T-cell (primary cell): ENCODE results near the gene PLCB4. TPM values are rescaled to one million over a fixed set of nuclear protein-coding genes. Genes with fewer than 3 reads are reported as not detected.

ENCODE experiments used
- ATAC-seq, 4 experiments: fragments of 200-7000 bp in 3 of 4; fragments of 150-1000 bp in 1 of 4; cut with Tn5 transposase; replicated peaks in 1 of 4; 1 replicate in 3 of 4; 2 replicates in 1 of 4; pipeline ENCODE4 v1.10.0; 2021; ENCODE audit warnings: moderate library complexity in 3 of 4, mild to moderate bottlenecking in 2 of 4, moderate number of reproducible peaks in 1 of 4
- CTCF ChIA-PET, 2 donors: fragments of 300-600 bp; sonication (Branson Sonifier 250); formaldehyde crosslinking; loops; one replicate each; lab custom pipeline; 2022; ENCODE audit warnings: antibody characterized with exemption in 2 of 2; lab: Charles Lee
- POLR2A ChIA-PET, 2 donors: fragments of 300-600 bp; sonication (Branson Sonifier 250); formaldehyde crosslinking; loops; one replicate each; lab custom pipeline; 2022; ENCODE audit warnings: antibody characterized with exemption in 2 of 2; lab: Charles Lee
- DNase-seq, 35 experiments: peaks; one replicate each; pipeline versions ENCODE4 v3.0.0 to v3.0.0-alpha.2; 2013 to 2023
- H3K27ac ChIP-seq: one replicate; pipeline ENCODE4 v1.5.1; 2013; ENCODE audit warnings: low read length
- H3K27me3 ChIP-seq, 2 experiments: replicated peaks in 1 of 2; 1 replicate in 1 of 2; 2 replicates in 1 of 2; pipeline versions ENCODE4 v1.6.1 to v1.7.0; 2013; ENCODE audit warnings: low read length in 1 of 2, mixed read lengths in 1 of 2; ENCODE audit not compliant: control insufficient read depth in 2 of 2, insufficient read depth in 2 of 2; ENCODE audit errors: extremely low read depth in 1 of 2
- H3K36me3 ChIP-seq, 2 donors: 1 replicate in 1 of 2; 2 replicates in 1 of 2; pipeline versions ENCODE4 v1.6.1 to v1.7.0; 2013; ENCODE audit warnings: low read length in 1 of 2; ENCODE audit not compliant: control insufficient read depth in 2 of 2, insufficient read depth in 1 of 2; ENCODE audit errors: extremely low read depth in 1 of 2
- H3K4me1 ChIP-seq, 2 experiments: 1 replicate in 1 of 2; 2 replicates in 1 of 2; pipeline versions ENCODE4 v1.6.1 to v1.7.0; 2013; ENCODE audit warnings: low read length in 2 of 2, mixed read lengths in 1 of 2; ENCODE audit not compliant: insufficient read depth in 2 of 2, control insufficient read depth in 1 of 2; ENCODE audit errors: extremely low read depth in 1 of 2
- H3K4me3 ChIP-seq, 2 donors: 1 replicate in 1 of 2; 2 replicates in 1 of 2; pipeline versions ENCODE4 v1.5.1 to v1.7.0; 2013; ENCODE audit warnings: mild to moderate bottlenecking in 2 of 2, low read length in 1 of 2, moderate library complexity in 1 of 2; ENCODE audit not compliant: control insufficient read depth in 1 of 2; ENCODE audit errors: extremely low read depth in 1 of 2
- H3K9me3 ChIP-seq: 2 replicates; pipeline ENCODE4 v1.7.0; 2013
- H3K27ac Mint-ChIP-seq, 2 donors: one replicate each; pipeline ENCODE4 v1.8.0; 2020 to 2021; ENCODE audit warnings: mild to moderate bottlenecking in 2 of 2, mixed read lengths in 2 of 2
- H3K27me3 Mint-ChIP-seq, 2 donors: one replicate each; pipeline ENCODE4 v1.8.0; 2021 to 2022; ENCODE audit warnings: mixed read lengths in 2 of 2
- H3K36me3 Mint-ChIP-seq: one replicate; pipeline ENCODE4 v1.8.0; 2021; ENCODE audit warnings: mixed read lengths
- H3K4me1 Mint-ChIP-seq, 3 donors: one replicate each; pipeline ENCODE4 v1.8.0; 2020 to 2022; ENCODE audit warnings: mixed read lengths in 3 of 3, mild to moderate bottlenecking in 1 of 3
- H3K4me3 Mint-ChIP-seq, 3 donors: one replicate each; pipeline ENCODE4 v1.8.0; 2020 to 2022; ENCODE audit warnings: mild to moderate bottlenecking in 3 of 3, mixed read lengths in 3 of 3, moderate library complexity in 3 of 3
- H3K9me3 Mint-ChIP-seq, 3 donors: one replicate each; pipeline ENCODE4 v1.8.0; 2020 to 2022; ENCODE audit warnings: mixed read lengths in 3 of 3
- WGBS: methylation state at CpG from one replicate; pipeline ENCODE4 v1.1.5; 2013; ENCODE audit warnings: missing lambda C conversion rate; ENCODE audit not compliant: insufficient coverage; 5-methylcytosine and 5-hydroxymethylcytosine counted together
- total RNA-seq, 35 experiments: library from RNA in 6 of 35; stranded (reverse) in 6 of 35; fragments of 120-200 nt in 1 of 35; gene quantifications; one replicate each; pipeline versions ENCODE4 v1.2.1 to v1.2.4 and lab custom pipeline; 2013 to 2026

Gene PLCB4
- total RNA-seq, 5 donors from 2014 or later (not counting 1 experiment from before 2014, with no cell fraction given) = 0.06 to 0.07 TPM; not detected in 3

DNA sequence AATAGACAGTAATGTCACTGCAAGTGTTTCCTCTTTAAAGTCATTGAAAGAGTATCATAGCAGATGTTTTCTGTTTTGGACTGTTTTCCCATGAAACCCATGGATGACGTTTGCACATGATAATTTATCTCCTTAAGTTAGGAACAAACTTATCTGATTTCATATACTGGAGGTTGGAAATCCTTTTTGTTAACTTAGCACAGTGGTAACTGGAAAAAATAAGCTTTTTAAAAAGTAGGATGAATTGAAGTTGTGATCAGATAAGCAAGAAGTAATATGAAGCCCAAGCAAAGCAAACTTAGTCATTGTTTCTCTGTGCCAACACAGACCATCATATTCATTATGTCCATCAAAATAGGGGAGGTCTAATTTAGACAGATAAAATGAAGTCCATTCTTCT, 61.6 kb downstream of the PLCB4 start:
- ChIA-PET CTCF (no interaction called here), POLR2A (no interaction called here)
- H3K4me1 ChIP-seq = no peaks in the 10 kb centered on the region
- H3K4me3 ChIP-seq = no peak overlapping the region
- ATAC-seq (no peak), DNase-seq (no peak)
- H3K36me3 ChIP-seq = no peaks in the 10 kb centered on the region
- Mint-ChIP-seq H3K27me3 (no peaks in the 10 kb centered on the region), H3K9me3 (peaks cover 7 to 13% (median 7%) of the 10 kb centered on the region in 3 donors), H3K36me3 (no peaks in the 10 kb centered on the region), H3K4me1 (no peaks in the 10 kb centered on the region), H3K27ac (no peak overlapping the region), H3K4me3 (no peak overlapping the region)
- H3K9me3 ChIP-seq = no peaks in the 10 kb centered on the region
- no peaks in the 10 kb centered on the region for H3K27me3 ChIP-seq
- WGBS = no CpG with 5 or more reads among the region's 1 CpG
- H3K27ac ChIP-seq = no peak overlapping the region

DNA sequence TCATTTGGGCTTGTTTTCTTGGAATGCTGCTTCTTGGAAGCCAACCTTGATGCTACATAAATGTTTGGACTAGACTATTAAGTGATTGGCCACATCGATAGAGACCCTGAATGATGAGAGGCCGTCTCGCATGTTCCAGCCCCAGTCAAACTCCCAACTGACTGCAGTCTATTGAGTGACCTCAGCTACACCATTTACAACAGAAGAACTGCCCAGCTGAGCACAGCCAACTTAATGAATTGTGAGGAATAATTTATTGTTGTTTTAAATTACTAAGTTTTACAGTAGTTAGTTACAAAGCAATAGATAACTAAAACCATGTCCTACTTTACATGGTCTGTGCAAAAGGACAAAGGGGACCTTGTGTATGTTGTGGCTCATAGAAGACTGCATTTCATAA, 63.0 kb downstream of the PLCB4 start:
- Histone ChIP-seq H3K4me3 (no peak overlapping the region), H3K36me3 (no peaks in the 10 kb centered on the region), H3K27ac (no peak overlapping the region), H3K4me1 (no peaks in the 10 kb centered on the region), H3K9me3 (no peaks in the 10 kb centered on the region), H3K27me3 (no peaks in the 10 kb centered on the region)
- WGBS = no CpG with 5 or more reads among the region's 3 CpGs
- peaks cover 7 to 13% (median 7%) of the 10 kb centered on the region in 3 donors for H3K9me3 Mint-ChIP-seq
- no peaks in the 10 kb centered on the region for H3K27me3 Mint-ChIP-seq
- DNase-seq = no peak
- ChIA-PET CTCF (no interaction called here), POLR2A (no interaction called here)
- H3K36me3 Mint-ChIP-seq = no peaks in the 10 kb centered on the region
- H3K4me1 Mint-ChIP-seq = no peaks in the 10 kb centered on the region
- ATAC-seq = no peak
- H3K27ac Mint-ChIP-seq = no peak overlapping the region
- H3K4me3 Mint-ChIP-seq = no peak overlapping the region

DNA sequence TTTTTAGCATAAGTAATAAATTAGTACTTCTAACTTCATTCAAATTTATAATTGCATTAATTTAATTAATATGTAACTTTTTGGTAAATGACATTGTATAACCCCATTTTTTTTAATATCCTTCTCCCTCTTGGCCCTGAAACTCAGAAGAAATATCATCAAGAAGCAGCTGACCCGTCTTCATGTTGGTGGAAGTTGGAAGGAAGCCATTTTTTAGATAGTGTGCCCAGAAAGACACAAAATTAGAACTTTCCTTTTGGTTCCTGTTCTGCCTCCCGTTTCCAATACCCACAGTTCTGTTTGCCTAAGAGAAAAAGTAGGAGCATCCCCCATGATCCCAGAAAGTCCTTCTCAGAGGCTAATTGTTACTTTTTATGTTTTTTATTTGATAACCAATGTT, 65.5 kb downstream of the PLCB4 start:
- WGBS = no CpG with 5 or more reads among the region's 2 CpGs
- DNase-seq = no peak

DNA sequence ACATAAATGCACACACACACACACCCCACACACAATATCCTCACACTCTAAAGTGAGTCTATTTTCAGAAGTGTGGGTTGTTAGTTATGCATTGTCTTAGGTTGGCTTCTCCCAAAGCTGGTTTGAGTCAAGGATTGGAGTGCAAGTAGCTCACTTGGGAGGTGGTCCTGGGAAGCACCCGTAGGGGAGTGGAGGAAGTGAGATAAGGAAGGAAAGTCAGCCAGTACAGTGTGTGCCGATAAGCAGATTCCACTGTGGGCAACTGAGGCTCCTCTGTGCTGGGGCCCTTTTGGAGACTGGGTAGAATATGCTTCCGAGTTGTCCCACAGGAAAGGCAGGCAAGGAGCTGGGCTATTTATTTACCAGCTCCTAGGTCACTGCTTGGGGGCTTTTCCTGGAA, 67.2 kb downstream of the PLCB4 start:
- H3K4me3 ChIP-seq = no peak overlapping the region
- Mint-ChIP-seq H3K27me3 (no peaks in the 10 kb centered on the region), H3K27ac (no peak overlapping the region), H3K4me3 (no peak overlapping the region), H3K36me3 (no peaks in the 10 kb centered on the region), H3K4me1 (no peaks in the 10 kb centered on the region), H3K9me3 (peaks cover 4 to 14% (median 4%) of the 10 kb centered on the region in 3 donors)
- H3K27me3 ChIP-seq = no peaks in the 10 kb centered on the region
- DNase-seq (no peak), ATAC-seq (no peak)
- 8% methylated on average over 2 of the region's 3 CpGs for WGBS
- no peaks in the 10 kb centered on the region for H3K4me1 ChIP-seq
- POLR2A ChIA-PET = no interaction called here
- CTCF ChIA-PET = no interaction called here
- no peaks in the 10 kb centered on the region for H3K9me3 ChIP-seq
- H3K36me3 ChIP-seq = no peaks in the 10 kb centered on the region
- H3K27ac ChIP-seq = no peak overlapping the region

More for the DNA sequence above, 65.5 kb downstream of the PLCB4 start:
- no peaks in the 10 kb centered on the region for H3K36me3 Mint-ChIP-seq
- H3K4me3 ChIP-seq = no peak overlapping the region
- no peak overlapping the region for H3K27ac ChIP-seq
- no peak for ATAC-seq
- peaks cover 4 to 11% (median 5%) of the 10 kb centered on the region in 3 donors for H3K9me3 Mint-ChIP-seq
- H3K27me3 ChIP-seq = no peaks in the 10 kb centered on the region
- no peaks in the 10 kb centered on the region for H3K4me1 Mint-ChIP-seq
- POLR2A ChIA-PET = no interaction called here
- H3K27ac Mint-ChIP-seq = no peak overlapping the region
- no peaks in the 10 kb centered on the region for H3K27me3 Mint-ChIP-seq
- H3K4me3 Mint-ChIP-seq = no peak overlapping the region
- H3K9me3 ChIP-seq = no peaks in the 10 kb centered on the region
- CTCF ChIA-PET = no interaction called here
- H3K4me1 ChIP-seq = no peaks in the 10 kb centered on the region
- H3K36me3 ChIP-seq = no peaks in the 10 kb centered on the region

DNA sequence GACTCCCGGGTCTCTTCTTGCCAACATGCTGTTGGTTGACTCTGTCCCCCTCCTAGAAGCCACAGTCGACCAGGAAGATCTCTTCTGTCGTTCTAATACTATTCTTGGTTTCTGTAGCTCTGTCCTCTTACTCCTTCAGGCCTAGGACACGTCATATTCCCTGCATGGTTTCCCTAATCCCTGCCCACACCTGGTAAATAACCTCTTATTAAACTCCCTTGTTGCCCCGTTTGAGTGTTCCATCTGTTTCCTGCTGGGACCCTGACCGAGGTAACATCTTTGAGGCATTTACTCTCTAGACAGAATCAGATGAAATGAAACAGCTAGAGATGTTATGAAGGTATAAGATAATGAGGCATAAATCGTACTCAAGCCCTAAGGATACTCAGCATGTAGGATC, 68.1 kb downstream of the PLCB4 start:
- no peaks in the 10 kb centered on the region for H3K4me1 ChIP-seq
- Mint-ChIP-seq H3K36me3 (no peaks in the 10 kb centered on the region), H3K9me3 (peaks cover 2 to 22% (median 10%) of the 10 kb centered on the region in 3 donors), H3K4me3 (no peak overlapping the region), H3K27ac (no peak overlapping the region), H3K27me3 (no peaks in the 10 kb centered on the region), H3K4me1 (no peaks in the 10 kb centered on the region)
- WGBS = 21% methylated on average over 3 of the region's 7 CpGs
- DNase-seq (no peak), ATAC-seq (no peak)
- no peaks in the 10 kb centered on the region for H3K9me3 ChIP-seq
- ChIA-PET CTCF (no interaction called here), POLR2A (no interaction called here)
- no peaks in the 10 kb centered on the region for H3K36me3 ChIP-seq
- H3K27me3 ChIP-seq = no peaks in the 10 kb centered on the region
- H3K27ac ChIP-seq = no peak overlapping the region
- no peak overlapping the region for H3K4me3 ChIP-seq

DNA sequence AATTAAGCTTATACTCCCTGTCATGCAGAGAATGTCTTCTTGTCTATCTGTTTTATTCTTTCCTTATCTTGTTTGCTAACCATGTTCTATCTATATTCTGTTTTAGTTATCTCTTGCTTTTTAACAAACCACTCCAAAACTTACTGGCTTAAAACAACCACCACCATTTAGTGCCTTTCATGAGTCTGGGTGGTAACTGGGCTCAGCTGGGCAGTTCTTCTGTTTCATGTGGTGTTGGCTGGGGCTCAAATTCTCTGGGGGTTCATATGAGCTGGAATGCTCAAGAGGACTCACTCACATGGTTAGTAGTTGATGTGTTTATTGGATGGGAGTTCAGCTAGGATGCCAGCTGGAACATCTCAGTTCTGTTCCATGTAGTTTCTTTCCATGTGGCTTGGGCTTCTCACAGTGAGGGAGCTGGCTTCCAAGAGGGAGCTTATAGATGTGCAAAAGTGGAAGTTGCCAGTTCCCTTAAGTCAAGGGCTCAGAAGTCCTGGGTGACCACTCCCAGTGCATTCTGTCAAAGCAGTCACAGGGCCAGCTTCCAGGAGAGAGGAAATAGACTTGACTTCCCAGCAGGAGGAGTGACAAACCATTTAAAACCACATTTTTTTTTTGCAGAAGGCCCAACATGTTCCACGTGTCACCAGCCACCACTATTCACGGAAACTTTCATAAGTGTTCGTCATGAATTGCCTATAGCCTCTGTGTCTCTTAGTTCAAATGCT, 70.4 kb downstream of the PLCB4 start:
- peaks cover 0 to 7% of the 10 kb centered on the region in 2 experiments for H3K4me1 ChIP-seq
- H3K9me3 Mint-ChIP-seq = peaks cover 6 to 23% (median 22%) of the 10 kb centered on the region in 3 donors
- CTCF ChIA-PET = no interaction called here
- no peak for DNase-seq
- no peak for ATAC-seq
- 86% methylated on average over 2 of the region's 3 CpGs for WGBS
- no peak overlapping the region for H3K27ac ChIP-seq
- no peak overlapping the region for H3K4me3 Mint-ChIP-seq
- no peak overlapping the region for H3K27ac Mint-ChIP-seq
- no peaks in the 10 kb centered on the region for H3K4me1 Mint-ChIP-seq
- H3K27me3 ChIP-seq = no peaks in the 10 kb centered on the region
- H3K36me3 Mint-ChIP-seq = no peaks in the 10 kb centered on the region
- H3K4me3 ChIP-seq = no peak overlapping the region
- H3K36me3 ChIP-seq = no peaks in the 10 kb centered on the region
- no peaks in the 10 kb centered on the region for H3K9me3 ChIP-seq
- POLR2A ChIA-PET = interaction anchor here in 1 of 2 donors (0.6 kb wide), 1 partner anchor 16 kb away, joined by 5 read pairs; no protein-coding TSS in a partner anchor
- H3K27me3 Mint-ChIP-seq = no peaks in the 10 kb centered on the region
